Fibroblast of lung (primary cell): ENCODE results near the gene SRD5A3. TPM values are rescaled to one million over a fixed set of nuclear protein-coding genes. Genes with fewer than 3 reads are reported as not detected.

Experiments
- DNase-seq, 2 donors: peaks; one replicate each; pipeline versions ENCODE4 v3.0.0 to v3.0.0-alpha.2; 2010; ENCODE audit warnings: low read depth in 2 of 2
- H2AFZ ChIP-seq: 2 replicates; pipeline ENCODE4 v1.5.1; 2012; ENCODE audit warnings: low read length, control low read depth, inconsistent platforms
- H3K27ac ChIP-seq: 2 replicates; pipeline ENCODE4 v1.5.1; 2011; ENCODE audit warnings: low read length, control low read depth; ENCODE audit not compliant: insufficient read depth
- H3K27me3 ChIP-seq: 2 replicates; pipeline ENCODE4 v1.5.1; 2011; ENCODE audit warnings: mild to moderate bottlenecking, low read length; ENCODE audit not compliant: control insufficient read depth, insufficient read depth
- H3K36me3 ChIP-seq: 2 replicates; pipeline ENCODE4 v1.5.1; 2011; ENCODE audit warnings: low read length; ENCODE audit not compliant: control insufficient read depth, insufficient read depth
- H3K4me1 ChIP-seq: 2 replicates; pipeline ENCODE4 v1.5.1; 2011; ENCODE audit warnings: low read length; ENCODE audit not compliant: control insufficient read depth, insufficient read depth; ENCODE audit errors: extremely low read depth
- H3K4me2 ChIP-seq: 2 replicates; pipeline ENCODE4 v1.5.1; 2011; ENCODE audit warnings: low read length, control low read depth; ENCODE audit not compliant: insufficient read depth; ENCODE audit errors: extremely low read depth
- H3K4me3 ChIP-seq, 4 experiments: fragments of 200-600 bp in 1 of 4; sonication (generic) in 1 of 4; replicated peaks in 1 of 4; 2 replicates each; pipeline ENCODE4 v1.5.1; 2011 to 2016; ENCODE audit warnings: low read length in 4 of 4, low read depth in 3 of 4, mild to moderate bottlenecking in 3 of 4, control low read depth in 2 of 4, inconsistent platforms in 1 of 4, mixed read lengths in 1 of 4; ENCODE audit not compliant: insufficient read depth in 1 of 4; ENCODE audit errors: control extremely low read depth in 1 of 4
- H3K79me2 ChIP-seq: 2 replicates; pipeline ENCODE4 v1.5.1; 2012; ENCODE audit warnings: mild to moderate bottlenecking, low read length, inconsistent platforms; ENCODE audit not compliant: control insufficient read depth, insufficient read depth
- H3K9ac ChIP-seq: 2 replicates; pipeline ENCODE4 v1.5.1; 2011; ENCODE audit warnings: mild to moderate bottlenecking, low read length, control low read depth; ENCODE audit not compliant: insufficient read depth
- H3K9me3 ChIP-seq: 2 replicates; pipeline ENCODE4 v1.5.1; 2012; ENCODE audit warnings: low read depth, low read length; ENCODE audit not compliant: control insufficient read depth, insufficient read depth
- H4K20me1 ChIP-seq: 2 replicates; pipeline ENCODE4 v1.5.1; 2011; ENCODE audit warnings: low read length; ENCODE audit not compliant: control insufficient read depth, insufficient read depth; ENCODE audit errors: extremely low read depth
- CTCF ChIP-seq, 2 donors: IDR thresholded peaks in 1 of 2; conservative IDR thresholded peaks in 1 of 2; 1 replicate in 1 of 2; 2 replicates in 1 of 2; pipeline ENCODE4 v1.5.1; 2011 to 2012; ENCODE audit warnings: low read length in 2 of 2, control low read depth in 1 of 2, inconsistent platforms in 1 of 2, low read depth in 1 of 2, mild to moderate bottlenecking in 1 of 2
- EZH2 ChIP-seq: IDR thresholded peaks from 2 replicates; pipeline ENCODE4 v1.5.1; 2012; ENCODE audit warnings: low read length, control low read depth, mild to moderate bottlenecking; ENCODE audit errors: missing control alignments
- polyA plus RNA-seq, 2 donors: library from polyadenylated mRNA; depleted of rRNA in 1 of 2; stranded (reverse) in 1 of 2; unstranded in 1 of 2; fragments of >200 nt; gene quantifications; 2 replicates each; pipeline ENCODE4 v1.2.1, GENCODE V29; 2011 to 2012; ENCODE audit warnings: missing spikeins in 1 of 2
- total RNA-seq: library from RNA; depleted of rRNA; stranded (reverse); fragments of >200 nt; gene quantifications from 2 replicates; pipeline ENCODE4 v1.2.1, GENCODE V29; 2014

Gene SRD5A3
- total and polyA plus RNA-seq, 2 donors (not counting 1 experiment from before 2014, with no cell fraction given), result 5.0 to 12.3 TPM

DNA sequence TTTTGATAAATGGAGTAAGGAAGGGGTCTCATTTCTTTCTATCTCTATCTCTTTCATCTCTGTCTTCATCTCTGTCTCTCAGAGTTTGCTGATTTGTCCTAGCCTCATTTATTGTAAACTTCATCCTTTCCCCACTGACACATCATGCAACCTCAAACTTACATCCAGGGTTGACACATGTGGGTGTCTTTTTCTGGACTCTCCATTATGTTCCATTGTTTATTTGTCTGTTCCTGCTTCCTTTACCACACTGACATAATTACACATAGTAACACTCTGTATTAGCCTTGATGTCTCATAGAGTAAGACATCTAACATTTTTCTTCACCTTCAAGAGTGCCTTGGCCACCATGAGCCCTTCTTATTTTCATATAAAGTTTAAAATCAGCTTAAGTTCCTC is 8.1 kb upstream of the SRD5A3 start:
- no peaks in the 10 kb centered on the region for H3K36me3 ChIP-seq
- H3K9me3 ChIP-seq, result no peaks in the 10 kb centered on the region
- no peak for DNase-seq
- H3K4me3 ChIP-seq, result no peak overlapping the region
- H3K27ac ChIP-seq, result no peak overlapping the region
- H3K4me2 ChIP-seq, result no peak overlapping the region
- H2AFZ ChIP-seq, result no peak overlapping the region
- H3K9ac ChIP-seq, result no peak overlapping the region
- H3K27me3 ChIP-seq, result no peaks in the 10 kb centered on the region
- no peaks in the 10 kb centered on the region for H3K79me2 ChIP-seq
- H4K20me1 ChIP-seq, result no peaks in the 10 kb centered on the region
- H3K4me1 ChIP-seq, result no peaks in the 10 kb centered on the region
- TF ChIP-seq EZH2 (no peak), CTCF (conservative IDR thresholded peaks at IDR 0.05 in 1 of 2, IDR thresholded peaks at IDR 0.05 in 1 of 2; ENCODE audit: low read depth in 1 of 2, low read length in 2 of 2) (no peak)

DNA sequence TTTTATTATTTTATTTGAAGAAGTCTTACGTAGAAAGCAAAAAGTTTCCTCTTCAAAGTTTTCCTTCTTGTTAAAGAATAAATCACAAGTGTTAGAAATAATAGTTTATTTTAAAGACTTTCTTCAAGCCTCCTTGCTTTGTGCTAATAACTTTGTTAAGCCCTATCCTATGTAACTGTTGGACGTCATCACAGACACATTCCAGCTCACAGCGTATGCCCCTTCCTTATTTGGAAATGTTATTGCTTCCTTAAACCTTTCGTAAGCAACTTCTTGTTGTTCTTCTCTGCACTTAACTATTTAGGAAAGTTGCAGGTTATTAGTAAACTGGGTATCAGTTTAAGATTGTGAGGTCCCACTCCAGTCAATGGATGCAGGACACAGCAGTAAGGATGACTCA is 7.6 kb upstream of the SRD5A3 start:
- H3K27me3 ChIP-seq, result no peaks in the 10 kb centered on the region
- no peaks in the 10 kb centered on the region for H3K36me3 ChIP-seq
- no peak overlapping the region for H3K27ac ChIP-seq
- H3K79me2 ChIP-seq, result no peaks in the 10 kb centered on the region
- TF ChIP-seq CTCF (conservative IDR thresholded peaks at IDR 0.05 in 1 of 2, IDR thresholded peaks at IDR 0.05 in 1 of 2; ENCODE audit: low read depth in 1 of 2, low read length in 2 of 2) (no peak), EZH2 (no peak)
- H3K4me2 ChIP-seq, result no peak overlapping the region
- no peak overlapping the region for H3K9ac ChIP-seq
- no peaks in the 10 kb centered on the region for H3K4me1 ChIP-seq
- H2AFZ ChIP-seq, result no peak overlapping the region
- H3K9me3 ChIP-seq, result no peaks in the 10 kb centered on the region
- H4K20me1 ChIP-seq, result no peaks in the 10 kb centered on the region
- no peak overlapping the region for H3K4me3 ChIP-seq
- peak in 1 of 2 donors; percentile 22 for DNase-seq

DNA sequence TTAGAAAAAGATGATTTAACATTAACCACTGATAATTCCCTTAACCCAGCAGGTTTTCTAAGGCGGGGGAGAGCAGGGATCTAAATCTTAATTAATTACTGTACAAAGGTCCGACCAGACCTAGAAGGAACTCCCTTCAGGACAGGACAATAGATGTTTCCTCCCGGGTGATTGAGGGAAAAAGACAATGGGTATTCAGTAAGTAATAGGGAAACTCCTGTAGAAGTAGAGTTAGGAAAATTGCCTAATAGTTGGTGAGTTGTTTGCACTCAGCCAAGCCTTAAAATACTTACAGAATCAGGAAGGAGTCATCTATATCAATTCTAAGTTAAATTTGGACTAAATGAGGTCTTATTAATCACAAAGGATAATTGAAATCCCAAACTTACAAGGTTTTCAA is 5.8 kb upstream of the SRD5A3 start:
- no peak for DNase-seq
- Histone ChIP-seq H3K27ac (no peak overlapping the region), H3K36me3 (no peaks in the 10 kb centered on the region), H3K27me3 (no peaks in the 10 kb centered on the region), H3K9ac (no peak overlapping the region), H4K20me1 (no peaks in the 10 kb centered on the region), H3K4me2 (no peak overlapping the region), H2AFZ (no peak overlapping the region), H3K9me3 (no peaks in the 10 kb centered on the region), H3K4me1 (no peaks in the 10 kb centered on the region), H3K79me2 (no peaks in the 10 kb centered on the region), H3K4me3 (no peak overlapping the region)
- TF ChIP-seq EZH2 (no peak), CTCF (conservative IDR thresholded peaks at IDR 0.05 in 1 of 2, IDR thresholded peaks at IDR 0.05 in 1 of 2; ENCODE audit: low read depth in 1 of 2, low read length in 2 of 2) (no peak)
